Stimulated activated CD4-positive, alpha-beta T cell treated with anti-CD3 and anti-CD28 coated beads, Interleukin-12 subunit alpha, Interleukin-12 subunit beta, amount 100 ng/mL, for 24 hours (primary cell): Measurements from ENCODE around the gene COX14.
"Not testable (repeated sequence)": the region's sequence is repeated elsewhere in the genome, so short reads cannot be mapped to it uniquely, and the experiment has no call there.

ENCODE experiments used
- DNase-seq, 2 experiments: peaks; one replicate each; pipeline ENCODE4 v3.0.0-alpha.2; 2020; ENCODE audit warnings: low read depth in 2 of 2

The COX14 gene

DNA sequence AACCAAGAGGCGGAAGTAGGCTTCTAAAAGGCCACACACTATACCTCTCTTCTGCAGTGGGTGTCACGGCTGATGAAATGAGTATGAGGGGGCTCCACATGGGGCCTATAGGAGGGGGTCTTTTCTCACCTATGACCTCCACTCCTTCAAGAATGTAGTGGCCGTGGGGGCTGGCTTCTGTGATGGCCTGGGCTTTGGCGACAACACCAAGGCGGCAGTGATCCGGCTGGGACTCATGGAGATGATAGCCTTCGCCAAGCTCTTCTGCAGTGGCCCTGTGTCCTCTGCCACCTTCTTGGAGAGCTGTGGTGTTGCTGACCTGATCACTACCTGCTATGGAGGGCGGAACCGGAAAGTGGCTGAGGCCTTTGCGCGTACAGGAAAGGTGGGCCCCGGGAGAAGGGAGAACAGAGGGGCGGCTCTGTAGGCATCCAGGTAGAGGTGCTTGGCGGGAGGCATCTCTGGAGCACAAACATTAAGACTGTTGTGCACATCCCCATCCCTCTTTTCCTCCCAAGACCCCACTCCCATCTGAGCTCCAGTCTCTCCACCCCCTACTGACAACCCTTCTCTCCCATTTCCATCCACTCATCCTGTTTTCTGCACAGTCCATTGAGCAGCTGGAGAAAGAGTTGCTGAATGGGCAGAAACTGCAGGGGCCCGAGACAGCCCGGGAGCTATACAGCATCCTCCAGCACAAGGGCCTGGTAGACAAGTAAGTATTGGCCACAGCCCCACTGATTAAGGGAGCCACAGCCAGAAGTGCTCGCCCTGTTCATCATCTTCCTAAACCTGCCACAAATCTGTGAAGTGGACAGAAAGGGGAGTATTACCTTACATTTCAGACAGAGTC is 4.4 kb upstream of the COX14 start:
- no peak for DNase-seq

DNA sequence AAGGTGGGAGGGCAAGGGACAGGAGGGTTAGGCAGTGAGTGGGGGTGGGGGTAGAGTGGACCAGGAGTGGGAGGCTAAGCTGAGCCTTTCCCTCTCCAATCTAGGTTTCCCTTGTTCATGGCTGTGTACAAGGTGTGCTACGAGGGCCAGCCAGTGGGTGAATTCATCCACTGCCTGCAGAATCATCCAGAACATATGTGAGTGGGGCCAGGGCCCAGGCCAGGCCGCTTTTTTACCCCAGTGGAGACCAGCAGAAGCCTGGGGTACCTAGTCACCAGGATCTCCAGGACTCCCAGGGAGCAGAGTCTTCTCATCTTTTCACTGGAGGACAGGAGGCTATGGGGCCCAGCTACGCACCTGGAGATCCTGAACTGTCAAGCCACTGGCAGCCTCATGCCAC is 2.7 kb upstream of the COX14 start:
- DNase-seq: no peak

DNA sequence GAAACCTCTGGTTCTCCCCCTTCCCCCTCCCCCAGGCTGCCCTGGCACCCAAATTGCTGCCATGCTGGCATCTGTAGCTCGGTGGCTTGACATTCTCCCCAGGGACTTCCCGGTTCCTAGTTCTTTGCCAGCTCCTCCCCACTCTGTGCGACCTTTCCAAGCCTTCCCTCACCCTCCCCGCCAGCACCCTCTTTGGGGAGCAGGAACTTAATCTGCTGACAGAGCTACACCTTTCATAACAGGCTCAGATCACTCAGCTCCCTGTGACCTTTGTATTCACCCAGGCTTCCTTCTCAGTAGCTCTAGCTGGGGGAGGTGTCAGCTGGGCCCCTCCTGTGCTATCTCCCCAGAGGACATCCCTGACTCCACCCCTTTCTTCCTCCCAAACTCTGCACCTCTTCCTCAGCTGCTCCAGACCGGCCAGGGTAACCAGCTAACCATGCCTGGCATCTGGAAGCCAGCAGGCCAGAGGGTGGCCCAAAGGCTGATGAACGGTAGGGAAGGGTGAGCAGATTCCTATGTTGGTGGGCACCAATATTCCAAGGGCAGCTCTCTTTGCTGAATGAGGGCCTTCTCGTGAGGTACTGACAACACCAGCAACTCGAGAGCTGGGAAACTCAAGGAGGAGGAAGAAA is 1.8 kb upstream of the COX14 start:
- no peak for DNase-seq

DNA sequence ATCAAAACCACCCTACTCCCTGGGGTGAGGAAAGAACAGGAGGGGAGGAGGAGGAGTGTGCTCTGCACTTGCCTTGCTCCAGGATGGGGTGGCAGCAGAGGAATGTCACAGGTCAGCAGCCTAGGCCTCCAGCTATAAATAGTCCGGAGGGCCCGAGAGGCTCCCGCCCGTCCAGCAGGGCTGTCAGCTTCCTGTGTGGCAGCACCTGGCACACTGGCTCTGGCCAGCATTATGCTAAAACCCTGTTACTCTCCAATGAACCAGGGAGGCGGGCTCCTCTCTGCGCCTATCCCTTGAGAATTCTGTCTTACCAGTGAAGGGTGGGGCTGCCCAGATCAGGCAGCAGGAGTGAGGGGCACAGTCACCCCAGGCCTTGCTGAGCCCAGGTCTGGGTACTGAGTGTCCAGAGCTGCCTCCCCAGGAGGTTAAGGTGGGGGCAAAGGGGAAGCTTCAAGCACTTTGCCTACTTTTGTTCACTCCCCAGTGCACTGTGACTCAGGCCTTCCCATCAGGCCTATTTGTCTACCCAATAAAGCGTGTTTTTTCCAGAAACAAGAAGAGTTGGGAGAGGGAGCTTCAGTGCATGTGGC is 1.2 kb upstream of the COX14 start:
- no peak for DNase-seq

DNA sequence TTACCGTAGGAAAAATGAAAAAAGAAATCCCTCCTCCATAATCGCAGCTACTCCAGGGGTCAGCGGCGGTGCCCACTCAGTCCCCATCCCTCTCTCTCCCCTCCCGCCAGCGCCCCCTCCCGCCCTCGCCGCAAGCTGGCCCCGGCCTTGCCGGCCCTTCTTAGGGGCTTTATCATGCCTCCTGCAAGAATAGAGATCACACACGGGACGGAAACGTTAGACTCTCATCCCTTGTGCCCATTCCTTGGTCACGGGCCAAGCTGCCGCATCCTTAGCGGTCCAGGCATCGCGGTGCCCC is 692 bp upstream of the COX14 start:
- DNase-seq: no peak

DNA sequence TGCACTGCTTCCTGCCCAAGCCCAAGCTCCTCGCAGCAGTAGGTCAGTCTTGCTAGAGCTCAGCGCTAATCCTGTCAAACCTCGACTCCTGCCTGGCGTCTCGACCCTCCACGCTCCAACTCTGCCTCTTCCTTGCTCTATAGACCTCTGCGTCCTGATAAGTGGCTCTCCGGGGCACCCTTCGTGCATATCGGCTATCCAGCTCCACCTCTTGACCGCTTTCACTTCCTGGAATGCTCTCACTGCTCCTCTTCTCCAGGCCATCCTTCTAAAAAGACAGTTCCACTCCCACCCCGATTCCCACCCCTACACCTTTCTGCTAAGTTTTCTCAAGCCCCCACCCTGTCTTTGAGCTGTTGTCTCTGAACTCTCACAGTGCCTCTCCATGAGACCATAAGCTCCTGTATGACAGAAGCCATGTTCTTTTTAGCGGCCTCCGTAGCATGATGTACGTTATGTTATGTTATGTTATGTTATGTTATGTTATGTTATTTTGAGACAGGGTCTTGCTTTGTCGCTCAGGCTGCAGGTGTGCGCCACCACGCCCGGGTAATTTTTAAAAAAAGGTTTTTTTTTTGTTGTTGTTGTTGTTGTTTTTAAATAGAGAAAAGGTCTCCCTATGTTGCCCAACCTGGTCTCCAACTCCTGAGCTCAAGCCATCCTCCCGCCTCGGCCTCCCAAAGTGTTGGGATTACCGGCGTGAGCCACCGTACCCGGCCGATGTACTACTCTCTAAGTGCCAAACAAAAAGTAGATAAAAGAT is 601 bp downstream of the COX14 start:
- no peak for DNase-seq

DNA sequence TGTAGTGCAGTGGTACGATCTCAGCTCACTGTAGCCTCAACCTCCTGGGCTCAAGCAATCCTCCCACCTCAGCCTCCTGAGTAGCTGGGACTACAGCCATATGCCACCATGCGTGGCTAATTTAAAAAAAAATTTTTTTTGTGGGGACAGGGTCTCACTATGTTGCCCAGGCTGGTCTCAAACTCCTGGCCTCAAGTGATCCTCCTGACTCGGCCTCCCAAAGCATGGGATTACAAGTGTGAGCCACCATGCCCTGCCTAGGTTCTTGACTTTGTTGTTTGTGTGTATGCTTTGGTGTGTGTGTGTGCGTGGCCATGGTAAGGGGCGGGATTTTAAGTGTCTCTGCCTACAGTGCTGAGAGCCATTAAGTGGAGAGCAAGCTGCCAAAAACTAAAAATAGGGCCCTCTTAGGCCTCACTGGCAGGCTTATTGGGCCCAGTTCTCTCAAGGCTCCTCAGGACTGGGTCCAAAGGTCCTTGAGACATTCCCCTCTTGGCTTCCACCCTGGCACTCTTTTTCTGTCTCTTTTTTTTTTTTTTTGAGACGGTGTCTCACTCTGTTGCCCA is 5.1 kb downstream of the COX14 start:
- DNase-seq: no peak

DNA sequence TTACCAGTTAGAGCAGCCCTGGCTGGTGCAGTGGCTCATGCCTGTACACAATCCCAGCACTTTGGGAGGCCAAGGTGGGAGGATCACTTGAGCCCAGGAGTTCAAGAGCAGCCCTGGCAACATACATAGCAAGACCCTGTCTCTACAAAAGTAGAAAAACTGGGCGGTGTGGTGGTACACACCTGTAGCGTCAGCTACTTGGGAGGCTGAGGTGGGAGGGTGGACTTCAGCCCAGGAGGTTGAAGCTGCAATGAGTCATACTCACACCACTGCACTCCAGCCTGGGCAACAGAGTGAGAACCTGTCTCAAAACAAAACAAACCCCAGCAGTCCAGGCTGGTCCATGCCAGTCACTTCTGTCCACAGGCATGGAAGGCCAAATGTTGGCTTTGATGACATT is 7.4 kb downstream of the COX14 start:
- DNase-seq: no peak

DNA sequence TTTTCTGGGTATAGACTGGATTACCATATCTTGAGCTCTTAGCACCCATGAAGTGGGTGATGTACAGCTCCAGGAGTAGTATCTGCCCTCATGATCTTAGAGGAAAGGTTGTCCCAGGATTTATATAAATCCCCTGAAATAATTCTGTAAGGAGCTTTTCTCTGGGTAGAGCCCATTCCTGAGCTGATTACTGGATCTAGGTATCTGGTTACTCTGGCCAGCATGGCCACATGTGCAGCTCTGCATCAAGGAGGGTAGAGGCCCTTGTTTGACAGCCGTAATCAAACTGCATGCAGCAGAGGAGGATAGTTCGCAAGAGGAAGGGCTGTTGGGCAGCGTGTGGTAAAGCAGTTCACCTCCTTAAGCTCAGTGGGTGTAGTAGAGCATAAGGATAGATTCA is 8.5 kb downstream of the COX14 start:
- DNase-seq: no peak

DNA sequence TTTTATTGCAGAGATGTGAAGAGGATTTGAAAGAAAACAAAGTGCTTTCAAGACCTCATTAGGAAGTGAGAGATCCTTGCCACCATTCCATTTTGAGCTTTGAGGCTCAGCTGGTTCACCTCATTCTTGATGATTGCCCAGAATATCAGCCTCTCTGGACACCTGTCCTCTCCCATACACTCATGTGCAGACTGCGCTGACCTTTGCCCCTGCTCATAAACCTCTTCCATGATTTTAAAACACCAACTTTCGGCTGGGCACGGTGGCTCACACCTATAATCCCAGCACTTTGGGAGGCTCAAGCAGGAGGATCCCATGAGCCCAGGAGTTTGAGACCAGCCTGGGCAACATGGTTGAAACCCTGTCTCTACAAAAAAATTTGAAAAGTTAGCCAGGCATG is 8.9 kb downstream of the COX14 start:
- DNase-seq: no peak

DNA sequence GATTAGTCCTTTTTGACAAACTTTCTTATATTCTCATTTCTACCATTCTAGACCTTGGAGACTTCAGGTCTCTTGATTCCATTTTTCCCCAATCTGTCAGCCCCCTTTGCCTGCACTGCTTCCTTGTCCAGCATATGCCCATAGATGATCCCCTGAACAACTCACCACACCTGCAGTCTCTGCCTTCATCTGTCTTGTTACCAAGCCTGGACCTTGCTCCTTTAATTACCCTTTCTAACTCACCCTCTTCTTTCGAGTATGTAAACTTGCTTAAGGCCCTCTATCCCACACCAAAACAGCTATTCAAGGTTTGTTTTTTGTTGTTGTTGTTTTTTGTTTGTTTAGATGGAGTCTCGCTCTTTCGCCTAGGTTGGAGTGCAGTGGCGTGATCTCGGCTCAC is 9.6 kb downstream of the COX14 start:
- DNase-seq: no peak

DNA sequence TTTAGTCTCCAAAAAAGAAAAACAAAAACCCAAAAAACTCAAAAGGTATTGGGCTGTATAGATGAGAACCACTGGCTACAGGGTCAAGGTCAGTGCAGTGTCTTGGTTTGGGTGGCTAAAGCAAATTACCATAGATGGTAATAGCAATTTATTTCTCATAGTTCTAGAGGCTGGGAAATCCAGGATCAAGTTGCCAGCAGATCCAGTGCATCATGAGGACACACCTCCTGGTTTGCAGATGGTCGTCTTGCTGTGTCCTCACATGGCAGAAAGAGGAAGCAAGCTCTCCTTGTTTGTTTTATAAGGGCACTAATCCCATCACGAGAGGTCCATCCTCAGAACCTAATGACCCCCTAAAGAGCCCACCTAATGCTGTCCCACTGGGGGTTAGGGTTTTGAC is 11.2 kb downstream of the COX14 start:
- no peak for DNase-seq

DNA sequence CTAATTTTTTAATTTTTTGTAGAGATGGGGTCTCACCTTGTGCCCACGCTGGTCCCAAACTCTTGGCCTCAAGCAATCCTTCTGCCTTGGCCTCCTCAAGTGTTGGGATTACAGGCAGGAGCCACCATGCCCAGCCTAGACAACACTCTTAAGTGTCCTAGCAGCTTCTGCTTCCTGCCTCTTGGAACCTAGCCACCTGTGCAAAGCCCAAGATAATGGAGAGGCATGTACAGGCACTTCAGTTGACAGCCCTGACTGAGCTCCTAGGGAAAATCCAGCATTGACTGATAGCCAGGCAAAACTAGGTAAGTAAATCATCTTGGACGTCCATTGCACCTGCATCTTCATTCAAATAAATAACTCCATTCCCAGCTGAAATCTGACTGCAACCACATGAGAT is 15.5 kb downstream of the COX14 start:
- DNase-seq: no peak

DNA sequence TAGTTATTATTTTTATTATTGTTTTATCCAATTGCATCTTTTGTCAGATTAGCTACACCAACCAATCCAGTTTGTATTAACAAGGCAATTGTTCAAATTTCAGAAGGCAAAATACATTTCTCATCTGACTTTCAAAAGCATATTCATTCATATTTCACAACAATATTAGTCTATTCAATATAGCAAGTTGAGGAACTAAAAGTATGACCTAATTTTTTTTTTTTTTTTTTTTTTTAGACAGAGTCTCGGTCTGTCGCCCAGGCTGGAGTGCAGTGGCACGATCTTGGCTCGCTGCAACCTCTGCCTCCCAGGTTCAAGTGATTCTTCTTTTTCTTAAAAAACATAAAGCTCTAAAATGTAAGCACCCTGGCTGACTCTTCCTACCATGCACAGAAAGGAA is 17.3 kb downstream of the COX14 start:
- DNase-seq: no peak

DNA sequence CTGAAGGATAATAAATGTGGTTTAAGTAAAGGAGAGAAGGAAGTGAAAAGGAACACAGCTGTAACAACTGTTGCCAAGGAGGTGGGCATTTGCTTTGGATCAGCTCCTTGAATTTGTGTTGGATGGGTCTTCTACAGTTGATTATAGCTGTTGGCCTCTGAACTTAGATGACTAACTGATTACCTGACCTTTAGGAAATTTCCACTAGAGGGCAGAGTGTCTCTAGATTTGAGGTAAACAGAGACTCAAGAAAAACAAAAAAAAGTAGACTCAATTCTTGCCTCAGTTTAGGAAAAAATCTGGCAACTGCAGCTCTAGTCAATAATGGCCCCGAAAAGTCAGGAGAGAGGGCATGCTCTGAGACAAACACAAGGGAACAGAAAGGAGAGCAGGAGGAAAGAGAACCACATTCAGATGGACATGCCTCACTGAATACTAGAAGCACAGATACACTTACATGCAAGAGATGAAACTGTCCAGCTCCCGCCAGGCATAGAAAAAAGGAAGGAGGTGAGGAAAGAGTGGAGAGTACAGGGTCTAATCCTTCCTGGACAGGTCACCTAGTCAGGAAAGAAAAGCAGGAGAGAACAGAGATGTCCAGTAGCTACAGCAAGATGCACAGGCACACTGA is 20.6 kb downstream of the COX14 start:
- no peak for DNase-seq

DNA sequence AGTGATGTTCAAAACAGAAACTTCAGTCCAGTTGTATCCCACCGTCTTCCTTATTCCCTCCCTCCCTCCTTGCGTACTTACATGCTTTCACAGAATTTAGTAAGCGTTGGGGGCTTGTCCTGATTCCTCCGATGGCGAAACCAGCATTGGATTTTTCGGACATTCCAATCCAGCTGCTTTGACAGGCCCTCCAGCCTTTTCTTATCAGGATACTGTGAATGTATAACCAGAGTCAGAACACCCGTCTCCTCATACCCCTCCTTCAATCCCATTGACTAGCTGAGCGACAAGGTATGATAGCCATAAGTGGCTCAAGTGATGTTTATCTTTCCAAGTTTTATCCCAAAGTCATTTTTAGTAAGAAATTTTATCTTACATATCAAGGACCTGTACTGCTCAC is 31.0 kb downstream of the COX14 start:
- DNase-seq: no peak

DNA sequence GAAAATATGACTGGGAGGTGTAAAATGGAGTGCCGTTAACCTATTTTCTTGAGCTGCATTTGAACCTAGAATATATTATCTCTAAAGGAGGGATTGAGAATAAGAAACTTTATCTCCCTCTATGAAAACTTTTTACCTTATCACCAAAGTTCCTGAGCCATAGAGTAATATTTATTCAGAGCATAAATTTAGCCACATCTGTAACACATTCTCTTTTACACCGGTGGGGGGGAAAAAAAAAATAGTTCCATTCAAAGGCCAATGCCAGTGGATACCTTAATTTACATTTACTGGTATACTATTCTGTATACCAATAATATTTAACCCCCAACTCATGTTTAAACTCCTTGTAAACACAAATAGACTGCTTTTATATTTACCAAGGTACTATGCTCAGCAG is 33.4 kb downstream of the COX14 start:
- DNase-seq: no peak

DNA sequence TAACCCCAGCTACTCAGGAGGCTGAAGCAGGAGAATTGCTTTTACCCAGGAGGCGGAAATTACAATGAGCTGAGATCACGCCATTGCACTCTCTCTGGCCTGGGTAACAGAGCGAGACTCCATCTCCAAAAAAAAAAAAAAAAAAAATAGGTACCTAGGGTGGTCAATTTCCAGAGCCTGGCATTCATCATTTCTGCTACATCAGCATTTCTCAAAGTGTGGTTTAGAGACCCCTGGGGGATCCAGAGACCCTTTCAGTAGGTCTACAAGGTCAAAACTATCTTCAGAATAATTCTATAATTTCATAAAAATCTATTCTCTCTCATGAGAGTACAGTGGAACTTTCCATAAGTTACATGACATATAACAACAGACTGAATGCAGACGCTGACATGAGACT is 35.2 kb downstream of the COX14 start:
- no peak for DNase-seq

DNA sequence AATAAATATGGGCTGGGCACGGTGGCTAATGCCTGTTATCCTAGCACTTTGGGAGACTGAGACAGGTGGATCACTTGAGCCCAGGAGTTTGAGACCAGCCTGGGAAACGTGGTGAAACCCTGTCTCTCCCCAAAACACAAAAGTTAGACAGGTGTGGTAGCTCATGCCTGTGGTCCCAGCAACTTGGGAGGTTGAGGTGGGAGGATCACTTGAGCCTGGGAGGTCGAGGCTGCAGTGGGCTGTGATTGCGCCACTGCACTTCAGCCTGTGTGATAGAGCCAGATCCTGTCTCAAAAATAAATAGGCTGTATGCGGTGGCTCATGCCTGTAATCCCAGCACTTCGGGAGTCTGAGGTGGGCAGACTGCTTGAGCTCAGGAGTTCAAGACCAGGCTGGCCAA is 36.0 kb downstream of the COX14 start:
- DNase-seq: not testable (repeated sequence)

DNA sequence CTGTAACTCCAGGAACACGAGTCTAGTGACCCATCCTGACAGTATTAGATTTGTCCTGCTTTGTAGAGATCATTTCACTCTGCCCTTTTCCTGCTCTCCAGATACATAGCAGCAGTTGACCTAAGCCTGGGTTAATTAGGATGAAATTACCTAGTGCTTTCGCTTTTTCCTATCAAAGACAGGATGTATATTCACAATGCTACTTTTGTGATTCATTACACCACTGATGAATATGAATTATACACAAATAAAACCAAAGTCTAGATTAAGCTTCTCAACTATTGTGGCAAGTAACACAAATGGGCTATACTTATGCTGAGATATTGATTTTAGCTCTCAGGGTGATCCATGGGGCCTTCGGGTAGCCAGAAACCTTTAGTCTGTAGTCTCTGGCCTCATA is 37.3 kb downstream of the COX14 start:
- no peak for DNase-seq

DNA sequence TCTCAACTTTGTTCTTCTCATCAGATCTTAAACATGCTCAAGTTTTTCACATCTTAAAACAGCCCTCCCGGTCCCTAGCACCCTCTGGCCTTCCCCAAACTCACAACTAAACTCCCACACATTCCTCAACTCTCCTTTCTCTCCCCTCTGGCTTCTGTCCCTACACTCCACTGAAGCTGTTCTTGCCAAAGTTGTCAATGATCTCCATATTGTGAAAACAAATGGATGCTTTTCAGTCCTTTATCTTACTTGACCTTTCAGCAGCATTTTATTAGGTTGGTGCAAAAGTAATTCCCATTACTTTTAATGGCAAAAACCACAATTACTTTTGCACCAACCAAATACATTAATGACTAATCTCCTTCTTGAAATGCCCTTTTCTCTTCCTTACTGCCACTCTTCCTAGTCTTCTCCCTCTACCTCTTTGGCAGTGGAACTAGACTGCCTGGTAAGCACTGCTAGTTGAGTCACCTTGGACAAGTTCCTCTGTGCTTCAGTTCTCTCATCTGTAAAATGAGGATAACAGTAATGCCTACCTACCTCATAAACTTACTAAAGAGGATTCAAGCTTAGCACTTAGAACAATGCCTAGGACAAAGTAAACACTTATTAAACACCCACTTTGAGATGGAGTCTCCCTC is 39.1 kb downstream of the COX14 start:
- no peak for DNase-seq
